Upper lobe of left lung (tissue), 4 donors: ENCODE results near the gene SECISBP2.

ENCODE experiments used
- EP300 ChIP-seq, 4 donors: sonication (generic); formaldehyde crosslinking; IDR thresholded peaks; one replicate each; pipeline ENCODE4 v1.5.1; 2017; ENCODE audit warnings: antibody characterized with exemption in 4 of 4, control low read depth in 2 of 4
- POLR2A ChIP-seq, 4 donors: fragments of 450-650 bp; IDR thresholded peaks; one replicate each; pipeline ENCODE4 v1.5.1; 2016 to 2017; ENCODE audit warnings: antibody characterized with exemption in 4 of 4, mild to moderate bottlenecking in 2 of 4
- POLR2AphosphoS5 ChIP-seq, 2 donors: sonication (generic); formaldehyde crosslinking; IDR thresholded peaks; one replicate each; pipeline ENCODE4 v1.5.1; 2017; ENCODE audit warnings: antibody characterized with exemption in 2 of 2

DNA sequence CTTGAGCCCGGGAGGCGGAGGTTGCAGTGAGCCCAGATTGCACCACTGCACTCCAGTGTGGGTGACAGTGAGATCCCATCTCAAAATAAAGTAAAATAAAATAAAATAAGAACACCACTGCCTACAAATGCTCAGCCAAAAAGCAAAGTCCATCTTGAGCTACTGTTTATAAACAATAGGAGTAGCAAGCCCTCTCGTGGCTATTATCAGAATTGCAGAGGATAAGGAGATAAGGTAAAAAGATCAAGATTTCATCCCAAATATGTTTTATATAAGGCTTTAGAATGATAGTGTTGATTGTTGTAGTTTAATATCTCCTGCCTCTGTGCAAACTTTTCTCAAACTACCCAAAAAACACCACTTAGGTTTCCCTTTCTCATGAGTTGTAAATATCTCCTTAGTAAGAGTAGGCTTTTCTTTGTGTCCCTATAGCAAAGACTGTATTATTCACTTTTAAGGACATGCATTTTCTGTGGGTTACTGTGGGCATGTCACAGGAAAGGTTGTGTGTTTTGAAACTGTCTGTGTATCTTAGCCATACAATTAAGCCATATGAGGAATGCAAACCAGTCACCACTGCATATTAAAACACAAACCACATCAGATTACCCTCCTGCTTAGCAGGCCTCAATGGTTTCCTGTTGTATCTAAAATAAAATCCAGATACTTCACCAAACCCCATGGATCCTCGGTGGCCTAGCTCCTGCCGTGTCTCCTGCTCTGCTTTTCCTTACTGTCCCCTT, 39.1 kb upstream of the SECISBP2 start:
- TF ChIP-seq EP300 (IDR thresholded peaks at IDR 0.05) (no peak), POLR2A (IDR thresholded peaks at IDR 0.05) (no peak), POLR2AphosphoS5 (IDR thresholded peaks at IDR 0.05) (no peak)
